NOMO-1 treated with DMSO at 0.1 percent for 48 hours (cell line): ENCODE results near the gene PON2.

Experiments used
- DNase-seq: peaks from one replicate; lab custom pipeline; 2025; ENCODE audit not compliant: unreplicated experiment; lab: John Stamatoyannopoulos, UW

Gene PON2

GRCh38 chr7:95444796-95445195, 10.0 kb upstream of the PON2 start:
- no peak for DNase-seq

DNA sequence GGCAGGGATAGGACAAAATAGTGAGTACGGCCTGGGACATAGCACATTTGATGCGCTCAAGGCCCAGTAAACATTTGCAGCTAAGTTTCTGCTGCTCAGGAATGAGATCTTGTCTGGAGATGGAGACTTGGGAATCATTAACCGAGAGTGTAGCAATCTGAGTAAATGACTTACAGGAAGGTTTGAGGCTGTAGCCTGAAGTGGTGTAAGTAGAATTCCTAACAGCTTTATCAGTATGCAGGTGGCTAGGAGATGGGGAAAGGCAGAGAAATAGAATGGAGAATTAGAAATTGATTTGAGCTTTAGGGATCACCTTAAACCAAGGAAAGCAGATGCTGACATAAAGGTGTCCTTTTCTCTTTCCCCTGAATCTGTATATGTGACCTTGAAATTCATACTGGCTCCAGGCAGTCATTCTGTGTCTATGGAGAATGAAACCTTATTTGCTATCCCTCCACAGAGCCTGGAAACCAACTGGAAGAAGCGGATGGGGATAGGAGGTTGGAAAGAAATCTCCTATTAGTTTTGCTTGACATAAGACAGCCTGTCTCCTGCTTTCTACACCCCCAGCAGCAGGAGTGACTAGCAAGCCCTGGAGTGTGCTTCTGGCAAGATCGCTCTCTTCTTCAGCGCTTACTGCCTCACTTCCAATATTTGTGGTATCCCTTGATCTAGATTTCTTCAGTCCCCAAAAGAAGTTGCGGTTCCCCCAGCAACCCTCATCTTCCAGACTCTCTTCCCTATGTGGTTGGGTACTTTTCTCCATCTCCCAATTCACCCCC, 6.4 kb upstream of the PON2 start:
- DNase-seq: no peak

GRCh38 chr7:95440394-95441038, 5.7 kb upstream of the PON2 start:
- no peak for DNase-seq

DNA sequence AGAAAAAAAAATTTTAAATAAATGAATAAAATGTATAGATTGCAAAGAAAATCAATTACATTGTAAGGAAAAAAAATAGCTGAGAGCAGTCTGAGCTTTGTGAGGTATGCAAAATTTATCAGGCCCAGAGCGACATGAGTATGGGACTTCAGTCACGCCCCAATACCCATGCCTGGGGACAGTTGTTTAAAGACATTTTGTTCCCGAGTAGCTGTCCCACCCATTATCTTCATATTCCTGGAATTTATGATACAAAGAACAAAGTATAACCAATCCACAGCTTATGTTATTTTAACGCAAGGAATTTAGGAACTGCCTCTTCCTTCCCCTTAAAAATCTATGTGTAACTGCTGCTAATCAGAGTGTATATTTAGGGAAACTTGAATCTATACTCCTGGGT, 1.6 kb upstream of the PON2 start:
- no peak for DNase-seq

- DNase-seq: no peak
These were observed 573 bp upstream of the PON2 start for GRCh38 chr7:95435422-95435780.

DNA sequence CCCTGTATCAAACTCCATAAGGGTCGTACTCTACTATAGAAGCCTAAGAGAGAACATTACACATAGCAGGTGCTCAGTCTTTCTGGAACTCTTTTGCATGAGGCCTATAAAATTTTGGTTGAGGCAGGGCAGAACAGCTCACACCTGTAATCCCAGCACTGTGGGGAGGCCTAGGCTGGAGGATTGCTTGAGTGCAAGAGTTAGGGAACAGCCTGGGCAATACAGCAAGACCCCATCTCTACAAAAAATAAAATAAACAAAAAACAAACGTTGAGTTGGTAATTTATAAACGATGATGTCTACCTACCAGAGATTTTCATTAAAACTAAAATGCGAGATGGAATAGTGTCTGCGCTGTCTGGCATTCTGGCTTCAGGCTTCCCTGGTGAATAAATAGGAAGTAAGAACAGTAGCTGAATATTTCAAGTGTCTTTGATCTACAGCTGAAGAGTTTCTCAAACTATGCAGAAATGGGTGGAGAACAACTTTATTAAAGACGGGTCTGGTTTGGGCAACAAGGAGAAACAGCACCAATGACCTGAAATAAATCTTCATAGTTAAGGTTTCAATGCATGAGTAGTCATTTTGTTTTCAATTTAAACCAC, 774 bp downstream of the PON2 start:
- DNase-seq: peak; percentile 82

- no peak for DNase-seq
These were observed 1.7 kb downstream of the PON2 start for GRCh38 chr7:95433129-95433528.

DNA sequence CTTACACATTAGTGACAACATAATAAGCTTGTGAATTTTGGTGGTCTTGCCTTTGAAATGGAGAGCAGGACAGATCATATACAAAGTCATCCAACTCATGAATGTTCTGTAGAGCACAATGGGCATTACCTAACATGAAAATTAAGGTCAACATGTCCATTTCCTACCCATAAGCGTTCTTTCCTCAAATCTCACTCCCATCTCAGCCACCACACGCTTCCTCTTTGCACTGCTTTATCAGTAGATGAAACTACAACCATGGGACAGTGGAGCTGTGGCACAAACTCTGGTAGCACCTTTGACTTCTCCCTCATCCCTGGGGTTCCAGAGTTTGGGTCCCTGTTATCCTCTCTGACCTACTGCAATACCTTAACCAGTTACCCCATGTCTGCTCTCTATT, 2.2 kb downstream of the PON2 start:
- DNase-seq: no peak

DNA sequence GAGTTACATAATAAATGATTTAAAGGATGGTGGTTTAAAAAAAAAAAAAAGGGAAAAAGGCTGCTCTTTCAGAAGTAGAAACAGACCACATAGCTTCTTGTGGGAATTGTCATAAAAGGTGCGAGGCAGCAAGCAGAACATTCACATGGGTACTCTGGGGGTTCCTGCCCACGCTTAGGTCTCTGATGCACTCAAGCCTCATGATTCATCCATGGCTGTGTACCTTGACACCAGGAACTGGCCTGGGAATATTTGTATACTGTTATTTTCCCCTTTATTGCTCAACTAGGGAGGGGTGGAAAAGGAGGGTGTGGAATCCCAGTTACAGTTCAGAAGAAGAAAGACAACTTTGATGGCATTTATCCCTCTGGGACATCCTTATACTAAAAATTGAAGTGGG, 4.0 kb downstream of the PON2 start:
- no peak for DNase-seq

DNA sequence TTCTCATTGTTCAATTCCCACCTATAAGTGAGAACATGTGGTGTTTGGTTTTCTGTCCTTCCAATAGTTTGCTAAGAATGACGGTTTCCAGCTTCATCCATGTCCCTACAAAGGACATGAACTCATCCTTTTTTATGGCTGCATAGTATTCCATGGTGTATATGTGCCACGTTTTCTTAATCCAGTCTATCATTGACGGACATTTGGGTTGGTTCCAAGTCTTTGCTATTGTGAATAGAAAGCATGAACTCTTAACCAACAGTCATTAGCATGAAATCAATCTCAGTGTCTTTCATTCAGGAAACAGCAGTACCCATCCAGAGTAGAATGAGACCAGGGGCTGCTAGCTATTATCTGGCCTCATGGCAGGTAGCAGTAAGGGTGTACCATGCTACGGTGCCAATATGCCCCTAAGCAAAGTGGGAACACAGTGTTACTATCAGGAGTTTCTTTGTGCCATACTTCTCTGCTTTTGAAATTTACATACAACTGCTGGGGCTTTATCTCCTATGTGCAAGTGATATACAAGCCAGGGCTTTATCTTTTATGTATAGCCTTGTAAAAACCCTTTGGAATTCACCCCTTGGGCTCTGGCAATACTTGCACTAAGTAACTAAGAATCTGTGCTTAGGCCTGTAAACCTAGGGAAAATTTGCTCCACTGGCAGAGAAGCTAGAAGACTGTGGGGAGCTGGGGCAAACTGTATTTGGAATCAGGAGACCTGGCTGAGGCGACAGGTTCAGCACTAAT, 5.4 kb downstream of the PON2 start:
- DNase-seq: no peak

DNA sequence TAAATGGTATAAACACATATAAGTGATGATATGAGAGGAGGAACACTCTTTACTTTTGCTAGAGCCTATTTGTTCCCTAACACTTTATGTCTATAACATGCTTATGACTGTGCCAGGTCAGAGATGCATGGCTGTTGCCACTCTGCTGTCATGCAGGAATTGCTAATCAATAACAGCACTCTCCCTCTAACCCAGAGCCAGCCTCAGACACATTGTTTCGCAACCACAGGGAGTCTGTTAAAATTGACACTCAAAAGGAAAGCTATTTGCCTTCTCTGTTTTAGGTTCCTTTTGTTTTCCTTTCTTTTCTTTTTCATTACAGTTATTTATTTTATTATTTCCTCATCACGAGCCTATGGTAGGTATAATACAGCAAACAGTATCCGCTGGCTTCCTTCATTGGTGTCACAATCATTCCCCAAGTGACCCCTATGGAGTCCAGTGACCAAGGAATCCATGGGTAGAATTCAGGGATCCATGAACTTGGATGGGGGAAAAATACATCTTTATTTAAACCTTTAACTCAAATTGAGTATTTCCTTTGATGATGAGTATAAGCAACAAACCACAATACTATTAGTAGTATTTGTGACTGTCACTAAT, 6.8 kb downstream of the PON2 start:
- no peak for DNase-seq

GRCh38 chr7:95427166-95427565, 7.7 kb downstream of the PON2 start:
- no peak for DNase-seq

GRCh38 chr7:95425694-95426093, 9.1 kb downstream of the PON2 start:
- DNase-seq: no peak

GRCh38 chr7:95424716-95425115, 10.1 kb downstream of the PON2 start:
- no peak for DNase-seq

DNA sequence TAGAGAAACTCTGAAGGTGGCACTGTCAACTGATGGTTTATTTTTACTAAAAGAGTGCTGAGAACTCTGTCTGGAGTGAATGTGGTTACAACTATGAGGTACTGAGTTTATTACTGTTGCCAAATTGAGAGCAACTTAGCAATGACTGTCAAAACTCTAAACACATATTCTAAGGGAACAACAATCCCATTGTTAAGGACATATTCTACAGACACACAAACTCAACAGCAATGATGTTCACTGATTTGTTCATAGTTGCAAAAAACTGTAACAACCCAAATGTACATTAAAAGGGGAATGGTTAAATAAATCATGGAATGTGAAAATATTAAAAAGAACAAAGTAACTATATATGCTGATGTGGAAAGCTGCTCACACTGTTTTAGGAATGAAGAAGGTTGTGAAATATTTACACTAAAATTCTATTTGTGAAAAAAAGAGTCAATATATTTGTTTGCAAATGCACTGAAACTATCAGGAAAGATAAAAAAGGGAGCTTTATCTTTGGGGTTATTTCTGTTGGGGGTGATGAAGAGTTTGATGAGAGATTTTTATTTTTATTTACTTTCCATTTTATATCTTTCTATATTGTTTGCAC, 12.9 kb downstream of the PON2 start:
- DNase-seq: no peak

GRCh38 chr7:95421000-95421846, 13.6 kb downstream of the PON2 start:
- no peak for DNase-seq

DNA sequence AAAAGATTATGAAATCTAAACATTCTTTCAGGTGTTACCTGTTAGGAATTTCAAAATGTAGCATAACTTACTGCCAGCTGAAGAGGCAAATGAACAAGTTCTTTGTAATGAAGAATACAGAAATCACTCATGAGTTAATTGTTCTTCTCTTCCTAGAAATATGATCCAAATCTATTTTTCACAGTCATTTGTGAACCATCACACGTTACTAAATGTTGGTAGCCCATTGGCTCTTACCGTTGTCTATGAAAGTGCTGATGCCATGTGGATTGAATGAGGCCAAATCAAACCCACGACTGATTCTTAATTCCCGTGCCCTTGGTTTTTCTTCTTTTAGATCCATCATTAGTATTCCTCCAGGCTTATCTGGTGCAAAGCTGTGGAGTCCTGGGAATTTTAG, 22.8 kb downstream of the PON2 start:
- no peak for DNase-seq

DNA sequence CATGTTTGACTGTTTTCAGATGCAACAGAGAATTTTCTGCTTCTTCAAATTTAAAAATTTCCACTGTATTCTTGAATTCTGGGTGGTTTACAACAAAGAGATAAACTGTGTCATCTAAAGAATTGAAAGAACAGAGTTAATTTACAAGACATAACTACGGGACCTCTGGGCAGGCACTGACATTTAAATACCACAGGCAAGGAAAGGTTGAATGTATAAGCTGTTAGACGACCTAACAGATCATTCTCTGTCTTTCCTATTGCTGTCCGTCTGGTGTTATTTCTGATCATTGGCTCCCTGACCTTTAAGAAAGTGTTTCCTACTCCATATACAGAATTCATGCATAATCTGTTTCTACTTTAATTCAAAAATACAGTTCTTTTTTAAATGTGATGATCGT, 23.2 kb downstream of the PON2 start:
- DNase-seq: no peak

DNA sequence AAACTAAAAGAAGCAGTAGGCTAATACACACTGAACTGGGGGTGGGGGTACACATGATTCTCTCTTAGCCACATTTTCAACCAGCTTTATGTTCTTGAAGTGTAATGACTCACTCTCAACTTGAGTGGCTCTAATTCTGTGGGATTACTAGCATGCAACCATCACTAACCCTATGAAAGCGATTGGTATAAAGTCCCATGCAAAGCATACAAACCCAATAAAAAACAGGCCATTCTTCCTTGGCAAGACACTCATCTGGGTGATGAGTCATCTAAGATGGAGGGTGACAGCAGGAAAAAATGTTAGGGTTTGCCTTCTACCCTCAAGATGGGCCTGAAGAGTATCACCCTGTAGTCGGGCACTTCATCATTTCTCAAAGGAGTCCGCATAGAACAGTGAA, 23.8 kb downstream of the PON2 start:
- no peak for DNase-seq

DNA sequence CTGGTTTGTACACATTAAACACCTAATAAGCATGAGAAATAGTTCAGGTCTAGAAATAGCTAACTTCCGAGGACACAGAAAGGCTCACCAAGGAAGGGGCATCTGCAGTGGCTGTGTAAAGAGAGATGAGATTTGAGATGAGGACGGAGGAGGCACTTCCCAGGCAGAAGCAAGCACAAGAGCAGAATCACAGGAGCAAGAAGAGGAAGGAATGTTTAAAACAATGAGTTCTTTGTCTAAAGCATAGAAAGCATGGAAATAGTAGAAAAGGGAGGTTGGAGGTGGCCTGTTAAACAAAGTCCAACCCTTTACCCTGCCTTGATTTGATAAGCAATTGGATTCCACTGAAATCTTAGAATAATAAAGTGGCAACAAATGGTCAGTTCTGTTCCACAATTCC, 27.1 kb downstream of the PON2 start:
- DNase-seq: no peak
